IPS-NIHi7 (cell line): ENCODE data around the gene COX5A.
A peak's percentile ranks its signal among the peaks of the same experiment; 100 is the strongest.

Source experiments
- DNase-seq: peaks from one replicate; pipeline ENCODE4 v3.0.0; 2012; ENCODE audit warnings: mixed read lengths; ENCODE audit errors: extremely low spot score

COX5A gene

GRCh38 chr15:74873036-74873755, 64.7 kb downstream of the COX5A start, which contains the start of gene SCAMP2:
Gene SCAMP2, minus strand, starts transcription at chr15:74873365. Its CDS starts 110 bp downstream, at chr15:74873255.
- peak; percentile 99 for DNase-seq

DNA sequence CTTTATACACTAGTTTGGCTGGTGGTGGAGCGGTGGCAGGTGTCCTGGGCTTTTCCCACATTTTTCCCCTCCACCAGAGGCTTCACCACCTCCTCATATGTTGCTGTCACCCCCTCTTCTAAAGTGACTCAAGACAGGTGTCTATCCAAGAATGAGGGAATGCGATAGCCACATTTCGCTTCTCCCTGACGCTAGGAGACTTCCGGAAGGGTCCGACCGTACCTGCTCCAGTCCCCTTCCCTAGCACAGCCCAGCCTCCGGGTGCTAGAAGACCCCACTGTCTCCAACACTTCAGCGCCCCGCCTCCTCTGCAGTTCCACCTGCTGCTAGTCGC, 65.2 kb downstream of the COX5A start:
- no peak for DNase-seq

DNA sequence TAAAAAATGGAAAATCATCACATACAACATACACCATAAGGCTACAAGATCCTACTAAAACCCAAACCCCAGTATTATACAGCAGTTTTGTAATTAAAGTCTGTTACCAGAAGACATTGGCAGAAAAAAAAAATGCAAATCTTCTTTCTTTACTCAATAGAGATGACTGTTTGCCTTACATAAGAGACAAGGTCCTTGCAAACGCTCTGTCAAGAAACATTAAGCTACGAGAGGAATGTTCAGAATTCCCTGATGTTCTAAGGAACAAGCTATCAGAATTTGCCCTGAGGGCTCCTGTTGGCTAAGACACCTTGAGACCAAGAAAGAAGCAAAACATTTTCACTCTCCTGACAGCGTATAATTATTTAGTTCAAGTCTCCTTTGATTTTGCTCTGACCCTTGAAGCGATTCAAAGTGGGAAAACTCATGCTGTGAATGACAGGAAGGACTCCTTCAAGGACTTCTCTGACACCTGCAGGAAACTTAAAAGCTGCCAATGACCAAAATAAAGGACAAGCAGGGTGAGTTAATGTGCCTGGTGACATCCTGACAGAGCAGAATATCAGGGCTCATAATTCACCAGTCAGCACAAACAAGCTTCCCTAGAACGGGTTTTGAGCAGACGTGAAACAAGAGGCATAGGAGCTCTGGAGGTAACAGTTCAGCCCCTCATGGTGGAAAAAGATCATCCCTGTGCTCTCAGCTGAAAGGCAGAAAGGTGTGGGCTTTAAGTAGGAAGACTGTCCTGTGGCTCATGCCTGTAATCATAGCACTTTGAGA, 67.2 kb downstream of the COX5A start:
- DNase-seq: no peak
